ENCODE results near the gene SIK3.
"Not testable (repeated sequence)": the region's sequence is repeated elsewhere in the genome, so short reads cannot be mapped to it uniquely, and the experiment has no call there.

The SIK3 gene

DNA sequence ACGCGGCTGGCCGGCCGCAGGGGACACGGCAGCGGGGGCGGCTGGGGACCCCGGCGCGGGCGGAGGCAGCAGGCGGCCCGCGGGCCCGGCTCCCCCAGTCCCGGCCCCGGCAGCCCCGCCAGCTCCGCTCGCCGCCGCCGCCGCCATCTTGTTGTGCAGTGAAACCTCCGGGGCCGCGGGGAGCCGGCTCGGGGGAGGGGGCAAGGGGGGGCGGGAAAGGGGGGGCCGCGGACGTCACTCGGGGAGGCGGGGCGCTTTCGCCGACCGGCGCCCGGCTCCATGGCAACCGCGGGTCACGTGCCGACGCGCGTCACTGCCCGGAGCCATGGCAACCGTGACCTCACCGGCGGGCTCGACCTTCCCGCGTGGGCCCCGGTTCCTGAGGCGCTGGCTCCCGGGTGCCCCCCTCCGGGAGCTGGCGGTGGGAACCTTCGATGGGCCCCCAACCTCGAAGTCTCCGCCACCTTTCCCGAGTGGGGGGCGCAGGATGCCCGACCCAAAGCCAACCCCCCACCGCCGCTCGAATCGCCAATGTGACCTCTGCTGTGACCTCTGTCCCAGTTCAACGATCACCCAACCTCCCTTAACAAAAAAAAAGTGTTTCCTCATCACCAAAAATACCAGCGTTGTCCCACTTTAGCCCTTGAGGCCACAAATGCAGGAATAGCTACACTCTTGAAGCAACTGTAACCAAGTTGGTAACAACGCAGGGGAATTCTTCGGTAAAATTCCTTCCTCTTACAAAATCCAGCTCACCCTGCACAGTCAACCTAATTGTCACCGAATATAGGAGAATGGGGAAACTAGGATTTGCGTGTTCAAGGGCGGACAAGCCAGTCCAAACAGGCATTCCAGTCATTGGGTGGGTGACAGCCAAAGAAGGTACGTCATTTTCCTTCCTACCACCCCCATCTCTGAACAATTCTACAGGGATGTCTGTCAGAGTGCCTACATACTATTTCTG lies at the start of gene SIK3:
TSS of gene SIK3 (minus strand) at position 160 of the 964 bp plus-strand sequence. CDS start at position 147, 13 bp downstream.
- peak; percentile 93 for DNase-seq (ENCODE audit: low spot score)

DNA sequence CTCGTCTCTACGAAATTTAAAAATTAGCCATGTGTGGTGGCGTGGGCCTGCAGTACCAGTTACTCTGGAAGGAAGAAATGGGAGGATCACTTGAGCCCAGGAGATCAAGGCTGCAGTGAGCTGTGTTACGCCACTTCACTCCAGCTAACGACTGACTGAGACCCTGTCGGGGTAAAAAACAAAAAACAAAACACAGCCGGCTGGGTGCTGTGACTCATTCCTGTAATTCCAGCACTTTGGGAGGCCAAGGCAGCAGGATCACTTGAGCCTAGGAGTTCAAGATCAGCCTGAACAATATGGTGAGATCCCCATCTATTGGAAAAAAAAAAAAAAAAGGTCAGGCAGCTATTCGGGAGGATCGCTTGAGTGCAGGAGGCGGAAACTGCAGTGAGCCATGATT lies 48.3 kb upstream of the SIK3 start:
- DNase-seq (ENCODE audit: low spot score), result no peak

DNA sequence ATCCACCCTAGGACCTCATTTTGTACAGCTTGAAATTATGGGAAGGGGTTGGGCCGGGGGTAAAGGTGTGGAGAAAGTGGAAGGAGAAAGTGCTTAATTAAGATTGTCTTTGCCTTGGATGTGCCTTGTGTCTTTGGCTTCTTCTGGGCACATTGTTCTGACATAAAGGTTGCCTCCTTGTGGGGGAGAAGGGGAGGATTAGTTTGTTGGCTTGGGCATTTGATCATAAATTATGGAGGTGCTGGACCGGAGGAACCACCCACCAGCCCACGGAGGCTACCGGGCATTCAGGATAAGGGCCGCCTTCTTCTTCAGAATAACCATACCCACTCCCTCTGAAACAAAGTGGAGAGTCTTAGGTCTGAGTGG lies 47.1 kb upstream of the SIK3 start:
- DNase-seq (ENCODE audit: low spot score), result peak; percentile 69

DNA sequence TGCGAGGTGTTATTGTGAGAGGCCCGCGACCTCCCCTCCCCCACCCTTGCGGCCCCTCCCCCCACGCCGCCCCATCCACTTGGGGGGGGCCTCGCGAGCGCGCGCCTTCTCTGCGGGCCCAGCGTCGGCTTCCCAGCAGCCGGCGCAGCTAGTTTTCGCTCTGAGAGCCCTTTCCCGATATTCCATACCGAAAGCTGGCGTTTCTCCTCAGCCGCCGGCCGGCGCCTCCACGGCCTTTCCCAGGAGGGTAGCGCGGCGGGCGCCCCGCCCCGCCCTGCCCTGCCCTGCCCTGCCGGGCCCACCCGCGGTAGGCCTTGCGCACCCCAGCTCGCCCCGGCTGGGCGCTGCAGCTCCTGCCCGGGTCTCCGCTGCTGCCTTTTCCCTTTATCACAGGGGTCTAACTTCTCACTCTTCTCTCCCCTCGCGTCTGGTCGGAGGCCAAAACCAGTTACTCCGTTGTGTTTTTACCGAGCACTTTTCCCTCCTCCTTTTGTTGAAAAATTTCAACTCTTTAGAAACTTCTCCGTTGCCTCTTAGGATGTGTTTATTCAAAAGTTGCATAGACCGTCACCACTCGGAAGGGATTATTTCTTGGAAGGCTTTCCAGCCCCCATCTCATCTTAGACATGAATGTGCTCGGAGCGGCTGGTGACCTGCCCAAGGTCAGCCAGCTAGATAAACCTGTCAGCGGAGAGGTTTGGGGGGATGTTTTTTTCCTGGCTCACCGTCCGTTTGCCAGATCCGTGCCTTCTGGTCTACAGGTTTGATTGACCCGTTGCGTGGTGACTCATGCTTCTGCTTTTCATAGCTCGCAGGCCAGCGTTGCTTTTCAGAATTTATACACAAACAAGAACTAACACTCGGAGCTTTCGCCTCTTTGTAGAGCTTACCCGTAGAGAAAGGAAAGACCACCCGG lies 46.5 kb upstream of the SIK3 start:
- DNase-seq (ENCODE audit: low spot score), result peak; percentile 70

DNA sequence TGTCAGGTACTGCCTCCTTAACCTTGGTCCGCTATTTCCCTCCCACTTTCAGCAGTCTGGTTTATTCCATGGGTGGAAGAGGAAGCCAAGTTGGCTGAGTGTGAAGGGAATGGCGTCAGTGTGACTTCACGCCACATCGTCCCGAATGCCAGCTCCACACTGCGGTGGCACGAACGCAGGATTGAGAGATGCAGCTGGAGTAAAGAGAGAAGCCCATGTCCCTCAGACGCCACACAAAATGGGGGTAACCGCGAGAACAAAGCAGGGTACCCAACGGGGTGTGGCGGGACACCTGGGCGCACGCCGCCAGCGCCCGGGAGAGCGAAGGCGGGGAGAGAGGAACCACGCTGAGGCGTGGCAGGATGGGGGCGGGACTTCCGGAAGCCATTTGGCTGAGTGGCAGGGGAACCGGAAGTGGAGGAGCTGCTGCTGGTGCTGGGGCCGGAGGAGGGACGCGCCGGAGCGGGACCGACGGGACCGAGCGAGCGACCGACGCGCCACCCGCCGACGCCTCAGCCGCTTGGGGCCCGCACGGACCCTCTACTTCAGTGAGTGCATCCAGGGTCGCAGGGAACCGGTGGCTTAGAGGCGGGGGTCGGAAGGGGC lies 45.7 kb upstream of the SIK3 start, which contains the start of gene PAFAH1B2:
TSS of gene PAFAH1B2 (plus strand) at position 417 of the 606 bp plus-strand sequence. CDS start 8,161 bp downstream, outside the sequence.
- peak; percentile 97 for DNase-seq (ENCODE audit: low spot score)

DNA sequence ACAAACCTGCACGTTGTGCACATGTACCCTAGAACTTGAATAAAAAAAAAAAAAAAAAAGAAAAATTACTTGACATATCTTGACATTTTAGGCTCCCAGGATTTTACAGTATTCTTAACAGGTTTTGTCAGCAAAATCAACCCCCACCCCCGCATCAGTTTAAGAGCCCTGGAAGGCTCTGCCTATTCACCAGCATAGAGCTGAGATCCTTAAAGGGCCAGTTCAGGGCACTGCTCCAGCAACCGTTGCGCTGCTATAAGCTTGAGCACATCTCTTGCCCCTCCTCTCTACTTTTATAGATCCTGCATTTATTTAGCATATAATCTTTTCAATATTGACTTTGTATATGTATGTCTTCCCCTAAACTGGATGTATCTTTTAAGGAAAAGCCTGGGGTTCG lies 45.2 kb upstream of the SIK3 start:
- DNase-seq (ENCODE audit: low spot score), result peak; percentile 61

DNA sequence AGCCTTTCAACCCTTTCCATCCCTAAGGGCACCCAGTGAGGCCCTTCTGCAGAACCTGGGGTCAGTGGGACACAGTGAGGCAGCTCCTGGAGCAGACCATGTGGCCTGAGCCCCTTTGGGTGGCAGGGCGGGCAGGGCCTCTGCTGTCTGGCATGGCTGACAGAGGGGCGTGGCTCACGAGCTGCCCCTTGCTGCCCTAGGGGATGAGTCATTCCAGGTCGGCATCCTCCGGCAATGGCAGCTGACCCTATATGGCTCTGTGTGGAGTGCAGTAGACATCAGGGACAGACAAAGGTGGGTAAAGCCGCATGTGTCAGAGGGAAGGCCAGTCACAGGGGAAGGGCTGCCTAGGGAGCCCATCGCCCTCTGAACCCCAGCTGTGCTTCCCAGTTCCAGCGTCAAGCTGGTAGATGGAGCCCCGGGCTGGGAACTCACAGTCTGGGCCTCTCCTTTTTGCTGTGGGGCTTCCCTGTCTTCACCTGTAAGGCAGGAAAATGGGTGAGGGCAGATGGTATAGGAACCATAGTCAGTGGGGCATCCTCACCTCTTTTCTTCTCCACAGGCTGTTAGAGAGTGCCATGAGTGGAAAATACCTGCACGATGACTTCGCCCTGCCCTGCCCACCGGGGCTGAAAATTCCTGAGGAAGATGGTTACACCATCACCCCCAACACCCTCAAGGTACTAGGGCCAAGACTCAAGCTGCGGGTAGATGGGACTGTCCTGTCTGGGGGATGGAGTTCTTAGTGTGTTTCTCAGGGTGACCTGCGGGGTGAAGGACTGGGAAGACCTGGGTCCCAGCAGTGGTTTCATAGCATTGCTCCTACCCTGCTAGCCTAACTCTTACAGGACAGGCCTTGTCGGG lies 39.2 kb upstream of the SIK3 start:
- DNase-seq (ENCODE audit: low spot score), result not testable (repeated sequence)

DNA sequence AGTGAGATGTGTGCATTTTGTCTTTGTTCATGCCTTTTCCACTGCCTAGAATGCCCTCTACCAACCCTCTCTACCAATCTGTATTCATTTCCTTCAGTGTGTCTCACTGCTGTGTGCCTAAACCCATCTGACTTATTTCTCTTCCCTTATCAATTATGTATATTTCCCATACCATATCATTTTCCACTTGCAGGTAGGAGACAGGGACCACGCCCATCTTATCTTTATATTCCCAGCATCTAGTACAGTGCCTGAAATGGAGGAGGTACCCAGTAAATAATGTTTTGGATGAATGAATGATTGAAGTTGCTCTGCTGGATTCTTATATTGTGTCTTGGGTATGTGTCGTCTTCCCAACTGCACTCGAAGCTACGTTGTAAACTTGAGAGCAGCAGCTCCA lies 36.8 kb upstream of the SIK3 start:
- DNase-seq (ENCODE audit: low spot score), result not testable (repeated sequence)

DNA sequence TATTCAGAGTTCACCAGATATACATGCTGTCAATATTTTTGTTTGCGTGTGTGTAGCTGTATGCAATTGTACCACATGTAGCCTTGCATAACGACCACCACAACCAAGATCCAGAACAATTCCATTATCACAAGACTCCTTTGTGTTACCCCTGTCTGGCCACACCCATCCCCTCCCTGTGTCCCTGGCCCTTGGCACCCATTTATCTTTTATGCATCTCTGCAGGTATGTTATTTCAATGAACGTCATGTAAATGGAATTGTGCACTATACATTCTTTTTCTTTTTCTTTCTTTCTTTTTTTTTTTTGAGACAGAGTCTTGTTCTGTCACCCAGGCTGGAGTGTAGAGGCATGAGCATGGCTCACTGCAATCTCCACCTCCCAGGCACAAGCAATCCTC lies 36.2 kb upstream of the SIK3 start:
- DNase-seq (ENCODE audit: low spot score), result no peak

DNA sequence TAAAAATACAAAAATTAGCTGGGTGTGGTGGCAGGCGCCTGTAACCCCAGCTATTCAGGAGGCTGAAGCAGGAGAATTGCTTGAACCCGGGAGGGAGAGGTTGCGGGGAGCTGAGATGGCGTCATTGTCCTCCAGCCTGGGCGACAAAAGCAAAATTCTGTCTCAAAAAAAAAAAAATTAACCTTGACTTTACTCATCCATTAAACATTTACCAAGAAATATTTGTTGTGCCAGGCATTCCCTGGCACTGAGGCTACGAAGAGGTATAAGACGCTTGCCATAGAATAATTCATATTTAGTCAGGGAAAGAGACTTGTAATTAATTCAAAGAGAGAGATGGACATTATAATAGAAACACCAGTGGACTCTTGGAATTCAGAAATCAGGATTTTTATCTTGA lies 32.7 kb upstream of the SIK3 start:
- DNase-seq (ENCODE audit: low spot score), result no peak

DNA sequence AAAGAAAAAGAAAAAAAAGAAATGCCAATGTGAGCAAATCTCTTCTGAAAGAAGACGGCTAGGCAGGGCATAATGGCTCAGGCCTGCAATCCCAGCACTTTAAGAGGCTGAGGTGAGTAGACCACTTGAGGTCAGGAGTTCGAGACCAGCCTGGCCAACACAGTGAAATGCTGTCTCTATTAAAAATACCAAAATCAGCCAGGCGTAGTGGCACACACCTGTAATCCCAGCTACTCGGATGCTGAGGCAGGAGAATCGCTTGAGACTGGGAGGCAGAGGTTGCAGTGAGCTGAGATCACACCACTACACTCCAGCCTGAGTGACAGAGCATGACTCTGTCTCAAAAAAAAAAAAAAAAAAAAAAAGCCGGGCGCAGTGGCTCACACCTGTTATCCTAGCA lies 32.2 kb upstream of the SIK3 start:
- not testable (repeated sequence) for DNase-seq (ENCODE audit: low spot score)

DNA sequence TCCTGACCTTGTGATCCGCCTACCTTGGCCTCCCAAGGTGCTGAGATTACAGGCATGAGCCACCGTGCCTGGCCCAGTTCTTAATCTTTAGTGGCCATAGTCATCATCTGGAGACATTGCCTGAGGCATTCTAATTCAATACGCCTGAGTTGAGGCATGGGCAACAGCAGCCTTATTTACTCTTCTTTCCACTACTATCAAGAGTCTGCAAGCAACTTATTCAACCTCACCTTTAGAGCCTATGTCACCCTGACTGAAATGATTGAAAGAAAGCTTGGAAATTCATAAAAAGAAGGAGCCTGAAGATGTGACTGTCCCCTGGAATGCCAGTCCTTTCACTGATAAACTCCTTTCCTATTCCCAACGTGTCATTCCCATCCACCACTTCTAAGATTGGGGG lies 30.1 kb upstream of the SIK3 start:
- DNase-seq (ENCODE audit: low spot score), result no peak

DNA sequence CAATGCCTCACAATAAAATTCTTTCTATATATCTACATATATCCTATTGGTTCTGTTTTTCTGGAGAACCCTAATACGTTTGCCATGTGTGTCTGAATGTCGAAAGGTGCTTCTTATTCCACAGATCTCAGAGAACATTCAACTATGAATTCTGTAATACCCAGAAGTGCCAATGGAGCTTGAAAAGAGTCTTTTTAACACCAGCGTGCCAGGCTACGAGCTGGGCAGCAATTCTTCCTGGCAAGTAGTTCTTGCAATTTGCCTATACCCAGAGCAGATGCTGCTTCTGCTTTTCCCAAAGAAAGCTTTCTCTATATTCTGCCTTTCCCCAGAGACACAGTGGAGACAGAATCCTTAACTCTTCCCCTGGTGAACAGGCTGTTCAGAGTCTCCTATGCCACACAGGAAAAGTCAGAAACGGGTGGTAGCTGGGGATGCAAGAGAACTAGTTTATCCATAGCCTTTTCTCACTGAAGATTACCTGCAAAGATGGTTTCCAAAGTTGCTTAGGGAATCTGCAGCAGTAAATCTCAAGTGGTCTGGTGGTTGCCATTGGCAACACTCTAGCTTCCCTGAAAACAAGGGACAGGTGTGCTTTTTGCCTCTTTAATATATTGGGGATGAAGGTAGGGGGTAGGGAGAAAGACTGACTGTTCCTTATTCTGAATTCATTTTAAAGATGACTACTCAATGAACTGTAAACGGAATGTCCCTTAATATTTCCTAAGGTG lies 29.1 kb upstream of the SIK3 start:
- no peak for DNase-seq (ENCODE audit: low spot score)

DNA sequence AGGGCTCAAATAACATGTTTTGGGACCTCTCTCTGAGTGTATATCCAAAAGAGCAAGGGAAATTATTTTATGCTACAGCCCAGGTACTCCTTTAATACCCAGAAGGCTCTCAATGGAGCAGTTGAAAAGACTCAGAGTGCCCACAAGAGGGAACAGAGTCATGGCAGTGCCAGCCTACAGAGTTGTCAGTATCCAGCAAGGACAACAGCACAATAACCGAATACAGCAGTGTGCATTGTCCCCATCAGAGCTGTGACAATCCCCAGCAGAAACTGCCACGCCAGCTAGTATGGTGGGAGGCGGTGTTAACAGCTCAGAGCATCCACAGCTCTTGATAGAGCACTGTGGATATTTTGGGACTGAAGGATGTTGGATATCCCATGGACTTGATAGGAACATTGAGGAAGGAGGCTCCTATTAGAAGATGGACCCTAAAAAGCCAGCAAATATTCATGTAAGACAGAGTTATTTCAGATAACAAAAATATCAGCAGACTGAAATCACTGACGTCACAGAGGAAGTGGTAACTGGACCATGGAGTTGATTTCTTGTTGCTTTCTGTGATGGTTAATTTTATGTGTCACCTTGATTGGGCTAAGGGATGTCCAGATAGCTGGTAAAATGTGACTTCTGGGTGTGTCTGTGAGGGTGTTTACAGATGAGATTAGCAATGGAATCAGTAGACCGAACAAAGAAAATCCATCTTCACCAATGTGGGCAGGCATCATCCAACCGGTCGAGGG lies 28.2 kb upstream of the SIK3 start:
- no peak for DNase-seq (ENCODE audit: low spot score)

DNA sequence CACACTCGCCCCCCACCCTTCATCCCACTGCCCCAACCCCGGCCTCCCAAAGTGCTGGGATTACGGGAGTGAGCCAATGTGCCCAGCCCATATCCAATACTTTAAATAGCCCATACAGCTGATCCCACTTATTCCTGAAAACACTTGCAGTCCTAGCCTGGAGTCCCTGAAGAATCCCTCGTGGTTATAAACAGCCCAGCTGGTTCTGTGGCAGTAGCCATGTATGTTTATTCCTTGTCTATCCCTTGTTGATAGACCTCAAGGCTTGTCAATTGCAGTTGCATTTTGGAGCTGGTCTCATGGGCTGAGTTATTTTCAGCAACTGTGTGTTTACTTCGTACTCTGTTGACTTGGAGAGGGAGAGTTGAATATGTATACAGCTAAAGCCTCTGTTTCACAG lies 24.3 kb upstream of the SIK3 start:
- no peak for DNase-seq (ENCODE audit: low spot score)

DNA sequence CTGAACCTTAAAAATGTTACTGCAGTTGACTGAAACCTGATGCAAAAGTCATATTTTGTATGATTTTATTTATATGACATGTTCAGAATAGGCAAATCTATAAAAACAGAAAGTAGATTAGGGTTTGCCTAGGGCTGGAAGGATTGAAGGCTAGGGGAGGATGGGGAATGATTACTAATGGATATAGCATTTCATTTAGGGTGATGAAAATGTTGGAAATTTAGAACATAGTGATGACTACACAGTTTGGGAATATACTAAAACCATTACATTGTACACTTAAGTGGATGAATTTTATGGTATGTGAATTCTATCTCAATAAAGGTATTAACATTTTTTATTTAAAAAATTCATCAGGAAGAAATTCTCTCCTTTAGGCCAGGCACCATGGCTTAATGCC lies 22.9 kb upstream of the SIK3 start:
- no peak for DNase-seq (ENCODE audit: low spot score)

DNA sequence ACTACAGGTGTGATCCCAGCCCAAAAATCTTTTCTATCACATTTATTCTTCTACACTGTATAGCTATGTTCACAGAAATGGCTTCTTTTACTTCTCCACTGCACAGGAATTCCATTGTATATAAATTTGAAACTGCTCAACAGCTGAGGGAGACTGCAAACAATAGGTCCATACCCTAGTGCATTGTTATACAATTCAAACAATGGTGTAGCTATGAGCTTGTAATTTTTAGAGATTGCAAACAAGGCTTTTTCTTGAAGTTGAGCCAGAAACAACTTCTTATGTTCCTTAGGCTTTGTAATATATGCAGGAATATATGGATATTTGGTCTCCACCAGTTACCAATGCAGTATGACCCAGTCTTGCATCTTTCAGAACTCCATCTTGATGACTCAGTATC lies 19.5 kb upstream of the SIK3 start:
- no peak for DNase-seq (ENCODE audit: low spot score)

DNA sequence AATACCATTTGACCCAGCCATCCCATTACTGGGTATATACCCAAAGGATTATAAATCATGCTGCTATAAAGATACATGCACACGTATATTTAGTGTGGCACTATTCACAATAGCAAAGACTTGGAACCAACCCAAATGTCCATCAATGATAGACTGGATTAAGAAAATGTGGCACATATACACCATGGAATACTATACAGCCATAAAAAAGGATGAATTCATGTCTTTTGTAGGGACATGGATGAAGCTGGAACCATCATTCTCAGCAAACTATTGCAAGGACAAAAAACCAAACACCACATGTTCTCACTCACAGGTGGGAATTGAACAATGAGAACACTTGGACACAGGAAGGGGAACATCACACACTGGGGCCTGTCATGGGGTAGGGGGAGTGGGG lies 14.7 kb upstream of the SIK3 start:
- not testable (repeated sequence) for DNase-seq (ENCODE audit: low spot score)

DNA sequence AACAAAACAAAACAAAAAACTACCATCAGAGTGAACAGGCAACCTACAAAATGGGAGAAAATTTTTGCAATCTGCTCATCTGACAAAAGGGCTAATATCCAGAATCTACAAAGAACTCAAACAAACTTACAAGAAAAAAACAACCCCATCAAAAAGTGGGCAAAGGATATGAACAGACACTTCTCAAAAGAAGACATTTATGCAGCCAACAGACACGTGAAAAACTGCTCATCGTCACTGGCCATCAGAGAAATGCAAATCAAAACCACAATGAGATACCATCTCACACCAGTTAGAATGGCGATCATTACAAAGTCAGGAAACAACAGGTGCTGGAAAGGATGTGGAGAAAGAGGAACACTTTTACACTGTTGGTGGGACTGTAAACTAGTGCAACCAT lies 14.3 kb upstream of the SIK3 start:
- not testable (repeated sequence) for DNase-seq (ENCODE audit: low spot score)
